Right kidney (tissue), 1 donor: ENCODE results near the gene POU2AF1.

ENCODE experiments used
- DNase-seq: peaks from one replicate; pipeline ENCODE4 v3.0.0-alpha.2; 2016

POU2AF1 gene

GRCh38 chr11:111310723-111311122 lies 68.4 kb downstream of the POU2AF1 start:
- no peak for DNase-seq

GRCh38 chr11:111310088-111310487 lies 69.0 kb downstream of the POU2AF1 start:
- no peak for DNase-seq

DNA sequence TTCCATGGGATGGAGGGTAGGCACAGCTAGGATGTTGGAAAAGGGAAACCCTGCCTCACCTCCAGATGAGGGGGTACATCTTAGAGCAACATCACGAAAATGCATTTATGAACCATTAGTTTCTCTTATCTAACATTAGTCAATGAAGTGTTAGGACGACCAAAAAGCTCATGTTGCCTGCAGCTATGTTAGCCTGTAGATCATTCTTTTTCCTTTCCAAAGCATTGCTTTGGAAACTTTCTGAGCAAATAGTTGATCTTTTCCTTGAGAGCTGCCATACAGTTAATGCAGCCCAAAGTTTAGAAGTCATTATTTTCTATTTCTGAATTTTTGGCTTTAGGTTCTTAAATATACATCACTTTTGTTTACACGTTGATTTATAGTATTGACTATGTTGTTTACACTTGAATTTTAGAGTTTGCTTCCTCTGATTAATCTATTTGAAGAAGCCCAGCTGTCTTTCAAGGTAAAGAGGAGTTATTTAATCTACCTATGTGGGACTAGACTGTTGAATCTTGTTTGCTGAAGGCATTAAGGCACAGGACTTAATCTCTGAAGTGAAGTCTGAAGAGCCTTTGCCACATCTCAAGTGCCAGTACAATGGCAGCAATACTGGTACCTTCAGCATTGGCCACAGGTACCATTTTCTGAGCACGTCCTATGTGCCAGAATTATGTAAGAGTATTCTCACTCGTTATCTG lies 69.7 kb downstream of the POU2AF1 start:
- DNase-seq: no peak

GRCh38 chr11:111308140-111308539 lies 70.9 kb downstream of the POU2AF1 start:
- no peak for DNase-seq

DNA sequence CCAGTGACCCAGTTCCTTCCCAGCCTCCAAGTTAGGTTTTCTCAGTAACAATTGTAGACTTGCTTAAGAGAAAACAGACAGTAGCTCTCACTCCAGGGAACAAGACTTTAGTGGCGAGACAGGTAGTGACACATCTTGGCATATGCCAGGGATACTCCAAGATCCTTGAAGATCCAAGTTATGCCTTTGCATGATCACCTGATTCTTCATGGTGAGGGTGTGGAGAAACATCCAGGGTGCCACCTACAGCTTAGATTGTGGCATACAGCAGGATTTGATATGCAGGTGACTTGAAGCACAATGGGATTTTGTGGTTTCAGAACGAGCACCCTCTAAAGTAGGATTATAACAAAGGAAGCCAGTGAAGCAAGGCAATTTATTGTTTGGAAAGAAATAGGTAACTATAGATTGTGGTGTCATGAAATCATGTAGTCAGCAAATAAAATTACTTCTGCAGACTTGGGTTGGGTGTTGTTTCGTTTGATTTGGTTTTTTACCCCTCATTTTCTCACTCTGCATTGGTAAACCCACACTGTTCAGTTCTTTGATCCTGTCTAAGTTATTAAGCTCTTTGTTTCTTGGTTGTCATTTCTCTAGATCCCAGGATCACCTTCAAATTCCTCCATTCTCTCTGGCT lies 71.5 kb downstream of the POU2AF1 start:
- DNase-seq: no peak

GRCh38 chr11:111306321-111306720 lies 72.8 kb downstream of the POU2AF1 start:
- no peak for DNase-seq

GRCh38 chr11:111305876-111306275 lies 73.2 kb downstream of the POU2AF1 start:
- DNase-seq: no peak

DNA sequence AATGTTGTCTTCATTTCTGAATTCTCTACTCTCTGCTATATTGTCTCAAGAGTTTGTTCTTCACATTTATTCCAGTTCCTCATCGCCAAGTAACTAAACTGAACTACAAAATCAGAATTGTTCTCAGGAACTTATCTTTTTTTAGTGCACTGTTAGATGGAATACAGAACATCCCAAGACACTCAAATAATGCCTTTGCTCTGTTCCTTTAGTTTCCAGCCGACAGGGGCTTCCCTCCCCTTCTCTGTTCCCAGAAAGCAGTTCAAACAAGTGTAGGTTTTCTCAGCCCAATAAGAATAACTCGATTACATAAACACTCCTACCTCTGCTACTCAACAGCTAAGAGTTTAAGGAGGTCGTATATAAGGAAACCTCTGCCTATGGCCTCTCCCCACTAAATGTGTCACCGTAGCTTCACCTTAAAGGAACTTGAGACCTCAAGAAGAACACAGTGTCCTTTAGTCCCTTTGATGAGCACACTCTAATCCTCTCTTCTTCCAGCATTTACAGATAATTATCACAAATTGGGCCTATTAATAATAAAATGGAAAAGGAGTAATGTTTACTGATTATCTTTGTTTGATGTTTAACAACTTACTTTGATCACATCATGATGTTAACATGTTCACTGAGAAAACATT lies 73.8 kb downstream of the POU2AF1 start:
- no peak for DNase-seq

- no peak for DNase-seq
These were observed 75.6 kb downstream of the POU2AF1 start for GRCh38 chr11:111303461-111303860.

DNA sequence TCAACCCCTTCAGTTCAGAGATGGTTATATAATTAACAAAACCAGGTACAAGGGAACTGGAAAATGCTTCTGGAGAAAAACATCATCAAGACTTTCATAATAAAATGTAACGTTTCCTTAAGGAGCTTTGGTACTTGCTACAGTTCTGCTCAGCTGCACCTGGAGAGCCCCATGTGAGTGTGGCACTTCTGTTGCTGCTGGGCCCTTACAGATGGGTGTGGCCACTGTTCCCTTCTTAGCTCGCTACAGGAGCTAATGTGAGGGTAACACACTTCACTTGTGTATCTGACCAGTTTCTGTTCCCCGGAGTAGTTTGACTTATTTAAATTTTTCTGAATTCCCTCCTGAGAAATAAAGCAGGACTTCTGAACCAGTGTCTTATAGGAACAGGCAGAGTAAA lies 76.8 kb downstream of the POU2AF1 start:
- no peak for DNase-seq
